Naive thymus-derived CD4-positive, alpha-beta T cell (primary cell): Measurements from ENCODE around the gene TM9SF4. TPM values are rescaled to one million over a fixed set of nuclear protein-coding genes. Genes with fewer than 3 reads are reported as not detected.

ENCODE experiments used
- ATAC-seq: fragments of 150-1000 bp; cut with Tn5 transposase; 2 replicates; pipeline ENCODE4 v1.10.0; 2021; ENCODE audit warnings: mild to moderate bottlenecking, moderate library complexity
- CTCF ChIA-PET: fragments of 350-600 bp; sonication (Branson Sonifier 250); formaldehyde crosslinking; loops from one replicate; lab custom pipeline; 2021; ENCODE audit warnings: antibody characterized with exemption; lab: Charles Lee
- POLR2A ChIA-PET: fragments of 350-600 bp; sonication (Branson Sonifier 250); formaldehyde crosslinking; loops from one replicate; lab custom pipeline; 2021; ENCODE audit warnings: antibody characterized with exemption, inconsistent platforms; lab: Charles Lee
- DNase-seq, 9 donors: peaks; one replicate each; pipeline versions ENCODE4 v3.0.0 to v3.0.0-alpha.2; 2020 to 2022; ENCODE audit warnings: mixed read lengths in 1 of 9
- H3K27ac ChIP-seq: one replicate; pipeline ENCODE4 v1.7.0; 2013; ENCODE audit warnings: mild to moderate bottlenecking, low read depth, low read length, moderate library complexity
- H3K27me3 ChIP-seq, 2 donors: one replicate each; pipeline ENCODE4 v1.7.0; 2013; ENCODE audit warnings: low read length in 2 of 2, mild to moderate bottlenecking in 2 of 2, moderate library complexity in 2 of 2; ENCODE audit not compliant: control insufficient read depth in 2 of 2, insufficient read depth in 2 of 2
- H3K36me3 ChIP-seq, 3 experiments: 1 replicate in 2 of 3; 2 replicates in 1 of 3; pipeline ENCODE4 v1.7.0; 2013; ENCODE audit warnings: low read length in 3 of 3, mild to moderate bottlenecking in 3 of 3, moderate library complexity in 1 of 3; ENCODE audit not compliant: insufficient read depth in 3 of 3, control insufficient read depth in 2 of 3
- H3K4me1 ChIP-seq, 2 donors: one replicate each; pipeline ENCODE4 v1.7.0; 2013; ENCODE audit warnings: low read length in 2 of 2, mild to moderate bottlenecking in 2 of 2, moderate library complexity in 1 of 2; ENCODE audit not compliant: control insufficient read depth in 2 of 2, insufficient read depth in 2 of 2
- H3K4me3 ChIP-seq: 2 replicates; pipeline ENCODE4 v1.7.0; 2013; ENCODE audit warnings: mild to moderate bottlenecking, low read length
- H3K9me3 ChIP-seq, 3 experiments: 1 replicate in 2 of 3; 2 replicates in 1 of 3; pipeline ENCODE4 v1.7.0; 2013; ENCODE audit warnings: low read length in 3 of 3; ENCODE audit not compliant: control insufficient read depth in 2 of 3
- H3K27ac Mint-ChIP-seq, 9 donors: one replicate each; pipeline ENCODE4 v1.8.0; 2020 to 2022; ENCODE audit warnings: mixed read lengths in 9 of 9, mild to moderate bottlenecking in 8 of 9, moderate library complexity in 5 of 9, inconsistent platforms in 2 of 9
- H3K27me3 Mint-ChIP-seq, 5 donors: one replicate each; pipeline ENCODE4 v1.8.0; 2021 to 2022; ENCODE audit warnings: mixed read lengths in 5 of 5, mild to moderate bottlenecking in 1 of 5
- H3K36me3 Mint-ChIP-seq, 5 donors: one replicate each; pipeline ENCODE4 v1.8.0; 2020 to 2022; ENCODE audit warnings: mixed read lengths in 5 of 5, mild to moderate bottlenecking in 3 of 5, inconsistent platforms in 1 of 5
- H3K4me1 Mint-ChIP-seq, 7 donors: one replicate each; pipeline ENCODE4 v1.8.0; 2020 to 2022; ENCODE audit warnings: mixed read lengths in 7 of 7, mild to moderate bottlenecking in 3 of 7, inconsistent platforms in 1 of 7
- H3K4me3 Mint-ChIP-seq, 10 donors: one replicate each; pipeline ENCODE4 v1.8.0; 2020 to 2022; ENCODE audit warnings: mild to moderate bottlenecking in 10 of 10, mixed read lengths in 10 of 10, moderate library complexity in 6 of 10, inconsistent platforms in 2 of 10
- H3K9me3 Mint-ChIP-seq, 11 donors: one replicate each; pipeline ENCODE4 v1.8.0; 2020 to 2022; ENCODE audit warnings: mixed read lengths in 11 of 11, mild to moderate bottlenecking in 4 of 11, inconsistent platforms in 1 of 11, moderate library complexity in 1 of 11
- intact Hi-C, 2 donors: fragments of 100-400 bp; cut with micrococcal nuclease; formaldehyde crosslinking; loops; one replicate each; pipeline ENCODE4 v1.15.1; 2023
- polyA plus RNA-seq, 2 donors: library from polyadenylated mRNA; unstranded; fragments of 300-500 nt; fragmentation: Illumina TruSeq; gene quantifications; one replicate each; pipeline ENCODE4 v1.2.3, GENCODE V29; 2021
- total RNA-seq, 6 experiments: library from RNA in 5 of 6; stranded (reverse) in 5 of 6; gene quantifications; 1 replicate in 5 of 6; 2 replicates in 1 of 6; pipeline ENCODE4 v1.2.3 and lab custom pipeline; 2021 to 2026

The TM9SF4 gene
- total and polyA plus RNA-seq, 7 experiments from 2014 or later = 31.2 to 61.0 (median 41.5) TPM

DNA sequence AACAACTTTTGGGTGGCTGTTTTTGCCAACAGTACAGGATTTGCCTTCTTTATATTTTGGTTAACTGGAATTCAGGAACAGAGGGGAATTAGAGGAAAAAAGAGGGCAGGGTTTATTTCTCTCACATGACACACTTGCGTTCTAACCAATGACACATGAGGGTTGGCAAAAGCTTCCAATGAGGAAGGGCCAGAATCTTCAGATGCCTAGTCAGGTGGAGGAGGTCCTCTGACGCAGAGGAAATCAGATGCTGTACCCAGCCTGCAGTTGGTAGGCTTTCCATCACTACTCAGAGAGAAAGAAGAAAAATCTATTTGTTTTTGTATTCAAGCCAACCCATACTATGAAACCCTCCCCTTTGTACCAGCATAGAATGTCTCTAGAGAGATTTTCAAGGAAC, 20.8 kb downstream of the TM9SF4 start:
- Histone ChIP-seq H3K4me1 (no peaks in the 10 kb centered on the region), H3K36me3 (peaks cover 0 to 7% (median 0%) of the 10 kb centered on the region in 3 experiments), H3K9me3 (no peaks in the 10 kb centered on the region), H3K27me3 (no peaks in the 10 kb centered on the region), H3K27ac (no peak overlapping the region), H3K4me3 (no peak overlapping the region)
- no peak overlapping the region for H3K4me3 Mint-ChIP-seq
- DNase-seq = no peak
- H3K9me3 Mint-ChIP-seq = no peaks in the 10 kb centered on the region
- H3K4me1 Mint-ChIP-seq = peaks cover 3 to 43% (median 34%) of the 10 kb centered on the region in 7 donors
- no peaks in the 10 kb centered on the region for H3K27me3 Mint-ChIP-seq
- ChIA-PET CTCF (no interaction called here), POLR2A (no interaction called here)
- no peak for ATAC-seq
- H3K36me3 Mint-ChIP-seq = peaks cover 5 to 25% (median 7%) of the 10 kb centered on the region in 5 donors
- intact Hi-C loops = no loop called here
- H3K27ac Mint-ChIP-seq = peak overlapping the region in 1 of 9 donors; percentile 51

DNA sequence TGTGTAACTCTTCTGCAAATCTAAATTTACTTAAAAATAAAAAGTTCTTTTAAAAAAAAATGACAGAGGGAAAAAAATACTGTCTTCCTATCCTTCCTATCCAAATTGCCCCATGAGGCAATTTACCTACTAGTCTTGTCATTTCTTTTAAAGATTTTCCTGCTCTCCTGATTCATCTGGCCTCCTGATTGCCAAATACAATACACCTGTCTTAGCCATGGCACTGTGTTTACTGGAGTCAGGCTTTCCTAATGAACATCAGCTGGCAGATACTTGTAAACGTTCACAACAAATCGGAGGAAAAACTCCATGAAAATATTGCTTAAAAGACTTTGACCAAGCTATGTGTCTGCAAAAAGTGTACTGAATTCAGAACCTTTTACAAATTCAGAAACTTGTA, 21.5 kb downstream of the TM9SF4 start:
- Mint-ChIP-seq H3K36me3 (peaks cover 5 to 25% (median 12%) of the 10 kb centered on the region in 5 donors), H3K4me3 (no peak overlapping the region), H3K27ac (no peak overlapping the region), H3K4me1 (peaks cover 3 to 44% (median 34%) of the 10 kb centered on the region in 7 donors), H3K27me3 (no peaks in the 10 kb centered on the region), H3K9me3 (no peaks in the 10 kb centered on the region)
- Histone ChIP-seq H3K27me3 (no peaks in the 10 kb centered on the region), H3K36me3 (peaks cover 0 to 13% (median 0%) of the 10 kb centered on the region in 3 experiments), H3K27ac (no peak overlapping the region), H3K4me3 (no peak overlapping the region), H3K9me3 (no peaks in the 10 kb centered on the region), H3K4me1 (no peaks in the 10 kb centered on the region)
- ChIA-PET POLR2A (interaction anchor here (0.8 kb wide), 1 partner anchor 279 kb away, joined by 4 read pairs; no protein-coding TSS in a partner anchor), CTCF (interaction anchor here (0.7 kb wide), 1 partner anchor 108 kb away, joined by 3 read pairs; no protein-coding TSS in a partner anchor)
- DNase-seq (no peak), ATAC-seq (no peak)
- intact Hi-C loops = no loop called here

DNA sequence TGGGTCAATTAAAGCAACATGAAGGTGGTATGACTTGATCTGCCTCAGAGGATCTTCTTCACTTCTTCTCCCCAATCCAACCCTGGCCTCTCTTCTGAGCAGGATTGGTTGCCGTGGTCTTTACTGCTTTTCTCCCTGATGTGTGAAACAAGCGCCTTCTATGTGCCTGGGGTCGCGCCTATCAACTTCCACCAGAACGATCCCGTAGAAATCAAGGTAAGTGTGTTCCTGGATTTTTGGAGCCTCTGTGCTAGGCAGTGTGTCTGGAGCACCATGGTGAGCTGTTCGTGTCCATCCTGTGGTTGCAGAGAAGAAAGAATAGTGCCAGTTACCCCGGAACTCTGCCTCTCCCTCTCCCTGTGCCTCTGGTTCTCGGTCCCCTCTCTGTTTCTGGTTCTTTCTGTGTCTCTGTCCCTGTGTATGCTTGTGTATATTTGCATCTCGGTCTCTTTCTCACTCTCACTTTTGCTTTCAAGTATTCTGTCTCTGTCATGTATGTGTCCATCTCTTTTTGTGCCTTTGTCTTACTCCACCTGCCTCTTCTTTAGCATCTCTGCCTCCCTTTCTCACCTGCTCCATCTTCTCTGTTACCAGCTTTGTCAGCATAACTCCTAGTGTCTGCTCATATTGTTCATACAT, 23.5 kb downstream of the TM9SF4 start:
- ATAC-seq = no peak
- Histone ChIP-seq H3K4me1 (no peaks in the 10 kb centered on the region), H3K27ac (no peak overlapping the region), H3K36me3 (peaks cover 0 to 33% (median 0%) of the 10 kb centered on the region in 3 experiments), H3K4me3 (no peak overlapping the region), H3K9me3 (no peaks in the 10 kb centered on the region), H3K27me3 (no peaks in the 10 kb centered on the region)
- Mint-ChIP-seq H3K36me3 (peaks cover 10 to 28% (median 14%) of the 10 kb centered on the region in 5 donors), H3K27ac (peak overlapping the region in 1 of 9 donors; percentile 21), H3K4me3 (no peak overlapping the region), H3K4me1 (peaks cover 3 to 44% (median 28%) of the 10 kb centered on the region in 7 donors), H3K9me3 (no peaks in the 10 kb centered on the region), H3K27me3 (no peaks in the 10 kb centered on the region)
- ChIA-PET CTCF (no interaction called here), POLR2A (no interaction called here)
- DNase-seq = no peak
- intact Hi-C loops = no loop called here

DNA sequence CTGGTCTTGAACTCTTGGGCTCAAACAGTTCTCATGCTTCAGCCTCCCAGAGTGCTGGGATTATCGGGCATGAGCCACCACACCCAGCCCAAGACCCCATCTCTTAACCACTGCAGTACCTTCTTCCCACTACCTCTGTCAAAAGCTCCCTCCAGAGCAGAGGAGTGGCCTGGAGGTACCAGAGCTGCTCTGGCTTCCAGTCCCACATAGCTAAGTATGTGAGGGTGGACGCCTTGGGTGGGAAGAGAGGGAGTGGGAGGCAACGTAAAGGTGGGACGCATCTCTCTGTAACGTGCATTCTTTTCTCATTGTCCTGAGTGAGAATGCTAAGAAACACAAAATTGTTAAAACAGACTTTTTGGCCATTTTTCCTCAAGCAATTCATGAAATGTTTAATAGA, 24.5 kb downstream of the TM9SF4 start:
- H3K27ac Mint-ChIP-seq = no peak overlapping the region
- H3K4me3 Mint-ChIP-seq = no peak overlapping the region
- intact Hi-C loops = no loop called here
- peaks cover 11 to 32% (median 16%) of the 10 kb centered on the region in 5 donors for H3K36me3 Mint-ChIP-seq
- H3K4me1 Mint-ChIP-seq = peaks cover 3 to 47% (median 28%) of the 10 kb centered on the region in 7 donors
- H3K27ac ChIP-seq = no peak overlapping the region
- no peaks in the 10 kb centered on the region for H3K27me3 ChIP-seq
- CTCF ChIA-PET = no interaction called here
- H3K9me3 Mint-ChIP-seq = no peaks in the 10 kb centered on the region
- ATAC-seq (no peak), DNase-seq (no peak)
- no peaks in the 10 kb centered on the region for H3K27me3 Mint-ChIP-seq
- no peaks in the 10 kb centered on the region for H3K9me3 ChIP-seq
- peaks cover 0 to 42% (median 0%) of the 10 kb centered on the region in 3 experiments for H3K36me3 ChIP-seq
- H3K4me3 ChIP-seq = no peak overlapping the region
- POLR2A ChIA-PET = no interaction called here
- H3K4me1 ChIP-seq = no peaks in the 10 kb centered on the region

DNA sequence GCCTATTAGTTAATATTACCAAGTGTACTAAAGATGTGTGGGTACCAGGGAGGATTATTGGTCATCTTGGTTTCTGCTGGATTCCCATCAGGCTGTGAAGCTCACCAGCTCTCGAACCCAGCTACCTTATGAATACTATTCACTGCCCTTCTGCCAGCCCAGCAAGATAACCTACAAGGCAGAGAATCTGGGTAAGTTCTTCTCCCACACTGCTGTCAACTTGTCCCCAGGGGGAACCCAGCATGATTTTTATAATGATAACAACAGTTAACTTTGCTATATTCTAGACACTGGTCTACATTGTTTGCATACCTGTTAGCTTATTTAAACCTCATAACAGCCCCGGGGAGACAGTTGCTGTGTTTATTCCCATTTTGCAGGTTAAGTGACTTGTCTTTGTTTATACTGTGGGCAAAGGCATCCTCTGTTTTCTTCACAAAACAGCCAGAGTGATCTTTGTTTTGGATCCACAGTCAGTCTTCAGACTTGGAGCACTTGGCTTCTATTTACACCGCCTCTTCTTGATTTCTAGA, 26.5 kb downstream of the TM9SF4 start:
- no peak for ATAC-seq
- intact Hi-C loops = no loop called here
- H3K4me3 Mint-ChIP-seq = no peak overlapping the region
- H3K9me3 ChIP-seq = no peaks in the 10 kb centered on the region
- peaks cover 20 to 46% (median 26%) of the 10 kb centered on the region in 5 donors for H3K36me3 Mint-ChIP-seq
- no peak overlapping the region for H3K4me3 ChIP-seq
- H3K4me1 Mint-ChIP-seq = peaks cover 3 to 46% (median 20%) of the 10 kb centered on the region in 7 donors
- ChIA-PET CTCF (interaction anchor here (1.2 kb wide), 1 partner anchor 10 kb away, joined by 3 read pairs; no protein-coding TSS in a partner anchor), POLR2A (no interaction called here)
- H3K27ac ChIP-seq = no peak overlapping the region
- no peaks in the 10 kb centered on the region for H3K27me3 Mint-ChIP-seq
- no peaks in the 10 kb centered on the region for H3K27me3 ChIP-seq
- peaks cover 0 to 61% (median under 1%) of the 10 kb centered on the region in 3 experiments for H3K36me3 ChIP-seq
- H3K27ac Mint-ChIP-seq = no peak overlapping the region
- DNase-seq = no peak
- no peaks in the 10 kb centered on the region for H3K9me3 Mint-ChIP-seq
- H3K4me1 ChIP-seq = no peaks in the 10 kb centered on the region

DNA sequence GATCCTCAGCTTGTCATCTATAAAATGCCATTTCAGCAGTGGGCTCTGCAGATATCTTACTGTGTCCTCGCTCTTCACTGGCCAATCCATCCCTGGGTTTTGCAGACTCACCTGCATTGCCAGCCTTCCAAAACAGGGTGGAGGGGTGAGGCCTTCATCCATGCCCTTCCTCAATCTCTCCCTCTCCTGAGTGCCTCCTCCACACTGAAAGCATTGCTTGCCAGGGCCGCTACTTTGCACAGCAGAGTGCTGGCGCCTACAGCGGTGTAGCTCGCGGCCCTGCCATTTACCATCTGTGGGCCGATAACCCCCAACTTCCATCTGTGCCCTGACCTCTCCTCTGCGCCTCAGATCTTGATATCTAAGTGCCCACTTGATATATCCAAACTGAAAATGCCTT, 29.4 kb downstream of the TM9SF4 start:
- CTCF ChIA-PET = no interaction called here
- Histone ChIP-seq H3K36me3 (peaks cover 8 to 90% (median 17%) of the 10 kb centered on the region in 3 experiments), H3K27me3 (no peaks in the 10 kb centered on the region), H3K27ac (no peak overlapping the region), H3K4me1 (no peaks in the 10 kb centered on the region), H3K4me3 (no peak overlapping the region), H3K9me3 (no peaks in the 10 kb centered on the region)
- DNase-seq (no peak), ATAC-seq (no peak)
- POLR2A ChIA-PET = no interaction called here
- Mint-ChIP-seq H3K4me1 (peaks cover 0 to 24% (median 0%) of the 10 kb centered on the region in 7 donors), H3K36me3 (peaks cover 19 to 59% (median 32%) of the 10 kb centered on the region in 5 donors), H3K27me3 (no peaks in the 10 kb centered on the region), H3K9me3 (no peaks in the 10 kb centered on the region), H3K4me3 (no peak overlapping the region), H3K27ac (peak overlapping the region in 2 of 9 donors; percentile 62 to 76)
- intact Hi-C loops = no loop called here
